HG03280 (cell line): ENCODE data around the gene TMEM40.
"Not testable (repeated sequence)": the region's sequence is repeated elsewhere in the genome, so short reads cannot be mapped to it uniquely, and the experiment has no call there.

Source experiments
- ATAC-seq: cut with Tn5 transposase; IDR thresholded peaks from one replicate; pipeline ENCODE4 v1.9.1; 2021; ENCODE audit warnings: mild to moderate bottlenecking, moderate library complexity; ENCODE audit not compliant: unreplicated experiment

Gene TMEM40

GRCh38 chr3:12777171-12777570 is 18.1 kb upstream of the TMEM40 start:
- ATAC-seq, result no peak

GRCh38 chr3:12775970-12776369 is 16.9 kb upstream of the TMEM40 start:
- ATAC-seq, result not testable (repeated sequence)

- ATAC-seq, result no peak
Measured at GRCh38 chr3:12775226-12775625, 16.2 kb upstream of the TMEM40 start.

- ATAC-seq, result no peak
Measured at GRCh38 chr3:12774619-12775018, 15.6 kb upstream of the TMEM40 start.

GRCh38 chr3:12773710-12774086 is 14.6 kb upstream of the TMEM40 start:
- ATAC-seq, result no peak

GRCh38 chr3:12773030-12773709 is 14.1 kb upstream of the TMEM40 start:
- no peak for ATAC-seq

- ATAC-seq, result no peak
Measured at GRCh38 chr3:12772462-12772861, 13.4 kb upstream of the TMEM40 start.

- no peak for ATAC-seq
Measured at GRCh38 chr3:12771236-12771635, 12.2 kb upstream of the TMEM40 start.

- ATAC-seq, result no peak
Measured at GRCh38 chr3:12769761-12770160, 10.7 kb upstream of the TMEM40 start.

- ATAC-seq, result no peak
Measured at GRCh38 chr3:12768579-12769527, 9.8 kb upstream of the TMEM40 start.

GRCh38 chr3:12766541-12766940 is 7.5 kb upstream of the TMEM40 start:
- ATAC-seq, result no peak

GRCh38 chr3:12764171-12764776 is 5.2 kb upstream of the TMEM40 start:
- ATAC-seq, result no peak

GRCh38 chr3:12759693-12760565 is 870 bp upstream of the TMEM40 start:
- no peak for ATAC-seq

- no peak for ATAC-seq
Measured at GRCh38 chr3:12758025-12758781, 856 bp downstream of the TMEM40 start.

GRCh38 chr3:12756635-12757034 is 2.4 kb downstream of the TMEM40 start:
- ATAC-seq, result no peak

- ATAC-seq, result no peak
Measured at GRCh38 chr3:12756175-12756574, 2.9 kb downstream of the TMEM40 start.

- no peak for ATAC-seq
Measured at GRCh38 chr3:12755754-12756153, 3.3 kb downstream of the TMEM40 start.

GRCh38 chr3:12754313-12754712 is 4.7 kb downstream of the TMEM40 start:
- ATAC-seq, result no peak

- ATAC-seq, result no peak
Measured at GRCh38 chr3:12753275-12754028, 5.6 kb downstream of the TMEM40 start.
